ENCODE results near the gene TOB1. TPM values are rescaled to one million over a fixed set of nuclear protein-coding genes. Genes with fewer than 3 reads are reported as not detected.

TOB1 gene
- total RNA-seq, 4 donors from 2014 or later, result 151 to 255 (median 174) TPM

GRCh38 chr17:50889528-50890118 is 23.5 kb upstream of the TOB1 start:
- WGBS, result 46% methylated on average over 3 of the region's 3 CpGs
- peak; percentile 26 to 41 for DNase-seq (ENCODE audit: low spot score in 2 of 2)
- peaks cover 21% of the 10 kb centered on the region for H3K4me1 ChIP-seq
- no peaks in the 10 kb centered on the region for H3K27me3 ChIP-seq
- H3K27ac ChIP-seq, result peak overlapping the region; percentile 83
- H3K9me3 ChIP-seq, result no peaks in the 10 kb centered on the region
- H3K36me3 ChIP-seq, result no peaks in the 10 kb centered on the region
- no peak for TF ChIP-seq POLR2A (IDR thresholded peaks at IDR 0.05)
- no peak for TF ChIP-seq CTCF (IDR thresholded peaks at IDR 0.05)
- TF ChIP-seq EP300 (IDR thresholded peaks at IDR 0.05), result no peak
- TF ChIP-seq POLR2AphosphoS5 (IDR thresholded peaks at IDR 0.05), result no peak
- H3K4me3 ChIP-seq, result no peak overlapping the region

- H3K4me1 ChIP-seq, result peaks cover 35% of the 10 kb centered on the region
- no peaks in the 10 kb centered on the region for H3K9me3 ChIP-seq
- peak overlapping the region; percentile 6 for H3K27ac ChIP-seq
- no peak overlapping the region for H3K4me3 ChIP-seq
- WGBS, result 74% methylated on average over 5 of the region's 5 CpGs
- no peak for TF ChIP-seq POLR2A (IDR thresholded peaks at IDR 0.05)
- no peak for TF ChIP-seq CTCF (IDR thresholded peaks at IDR 0.05)
- no peak for TF ChIP-seq EP300 (IDR thresholded peaks at IDR 0.05)
- TF ChIP-seq POLR2AphosphoS5 (IDR thresholded peaks at IDR 0.05), result no peak
- no peaks in the 10 kb centered on the region for H3K27me3 ChIP-seq
- peak; percentile 60 to 65 for DNase-seq (ENCODE audit: low spot score in 2 of 2)
- H3K36me3 ChIP-seq, result no peaks in the 10 kb centered on the region
Measured at GRCh38 chr17:50887705-50888245, 21.6 kb upstream of the TOB1 start.

- no peak for DNase-seq (ENCODE audit: low spot score in 2 of 2)
- Histone ChIP-seq H3K27ac (peak overlapping the region; percentile 53), H3K36me3 (no peaks in the 10 kb centered on the region), H3K4me1 (peaks cover 33% of the 10 kb centered on the region), H3K4me3 (no peak overlapping the region), H3K27me3 (no peaks in the 10 kb centered on the region), H3K9me3 (no peaks in the 10 kb centered on the region)
- no peak for TF ChIP-seq CTCF (IDR thresholded peaks at IDR 0.05)
- no peak for TF ChIP-seq EP300 (IDR thresholded peaks at IDR 0.05)
- no peak for TF ChIP-seq POLR2A (IDR thresholded peaks at IDR 0.05)
- TF ChIP-seq POLR2AphosphoS5 (IDR thresholded peaks at IDR 0.05), result no peak
- WGBS, result 86% methylated on average over 7 of the region's 8 CpGs
Measured at GRCh38 chr17:50884439-50885311, 18.5 kb upstream of the TOB1 start.

- no peak for DNase-seq (ENCODE audit: low spot score in 2 of 2)
- H3K27ac ChIP-seq, result peak overlapping the region; percentile 53
- H3K4me1 ChIP-seq, result peaks cover 27% of the 10 kb centered on the region
- TF ChIP-seq POLR2AphosphoS5 (IDR thresholded peaks at IDR 0.05) (no peak), CTCF (IDR thresholded peaks at IDR 0.05) (no peak), POLR2A (IDR thresholded peaks at IDR 0.05) (no peak), EP300 (IDR thresholded peaks at IDR 0.05) (no peak)
- no peaks in the 10 kb centered on the region for H3K9me3 ChIP-seq
- 70% methylated on average over 5 of the region's 5 CpGs for WGBS
- no peak overlapping the region for H3K4me3 ChIP-seq
- no peaks in the 10 kb centered on the region for H3K27me3 ChIP-seq
- no peaks in the 10 kb centered on the region for H3K36me3 ChIP-seq
Measured at GRCh38 chr17:50883850-50884438, 17.8 kb upstream of the TOB1 start.

GRCh38 chr17:50882851-50883250 is 16.7 kb upstream of the TOB1 start:
- peaks cover 27% of the 10 kb centered on the region for H3K4me1 ChIP-seq
- no peaks in the 10 kb centered on the region for H3K36me3 ChIP-seq
- no peak for DNase-seq (ENCODE audit: low spot score in 2 of 2)
- TF ChIP-seq POLR2A (IDR thresholded peaks at IDR 0.05), result no peak
- TF ChIP-seq POLR2AphosphoS5 (IDR thresholded peaks at IDR 0.05), result no peak
- TF ChIP-seq EP300 (IDR thresholded peaks at IDR 0.05), result no peak
- TF ChIP-seq CTCF (IDR thresholded peaks at IDR 0.05), result no peak
- no peaks in the 10 kb centered on the region for H3K9me3 ChIP-seq
- no peak overlapping the region for H3K27ac ChIP-seq
- 86% methylated on average over 7 of the region's 7 CpGs for WGBS
- H3K4me3 ChIP-seq, result no peak overlapping the region
- no peaks in the 10 kb centered on the region for H3K27me3 ChIP-seq
